H1 (cell line): ENCODE data around the gene INHA. TPM values are rescaled to one million over a fixed set of nuclear protein-coding genes. Genes with fewer than 3 reads are reported as not detected.
A peak's percentile ranks its signal among the peaks of the same experiment; 100 is the strongest.

ENCODE experiments used
- CTCF ChIA-PET: fragments of 300-600 bp; sonication (Branson Sonifier 250); formaldehyde crosslinking; loops from one replicate; lab custom pipeline; 2021; ENCODE audit not compliant: partially characterized antibody; lab: Charles Lee
- POLR2A ChIA-PET: fragments of 300-600 bp; sonication (Branson Sonifier 250); formaldehyde crosslinking; loops from one replicate; lab custom pipeline; 2021; ENCODE audit warnings: inconsistent platforms; ENCODE audit not compliant: partially characterized antibody; lab: Charles Lee
- DNase-seq, 2 experiments: peaks; one replicate each; pipeline versions ENCODE4 v3.0.0 to v3.0.0-alpha.2; 2010 to 2022; ENCODE audit warnings: low spot score in 2 of 2, low read depth in 1 of 2, mixed read lengths in 1 of 2
- FAIRE-seq: peaks from 2 replicates; lab custom pipeline; 2011; peaks lifted over from hg19 to GRCh38; lab: Jason Lieb, UNC
- H2AFZ ChIP-seq: 2 replicates; pipeline ENCODE4 v1.8.1; 2012; ENCODE audit warnings: low read length, inconsistent platforms
- H2AK5ac ChIP-seq: 2 replicates; pipeline ENCODE4 v1.6.1; 2013; ENCODE audit warnings: low read depth, low read length
- H2BK120ac ChIP-seq: replicated peaks from 2 replicates; pipeline ENCODE3; 2013; ENCODE audit warnings: low read depth, low read length, inconsistent platforms
- H2BK12ac ChIP-seq: 2 replicates; pipeline ENCODE4 v1.6.1; 2013; ENCODE audit warnings: low read depth, low read length
- H2BK15ac ChIP-seq: 2 replicates; pipeline ENCODE4 v1.6.1; 2013; ENCODE audit warnings: low read length
- H2BK20ac ChIP-seq: 2 replicates; pipeline ENCODE4 v1.6.1; 2013; ENCODE audit warnings: low read length
- H2BK5ac ChIP-seq: 2 replicates; pipeline ENCODE4 v1.6.1; 2013; ENCODE audit warnings: low read depth, low read length
- H3K14ac ChIP-seq: 2 replicates; pipeline ENCODE4 v1.6.1; 2013; ENCODE audit warnings: inconsistent platforms; ENCODE audit not compliant: insufficient read length
- H3K18ac ChIP-seq: 2 replicates; pipeline ENCODE4 v1.6.1; 2013; ENCODE audit warnings: low read length; ENCODE audit errors: extremely low read depth
- H3K23ac ChIP-seq: 2 replicates; pipeline ENCODE4 v1.6.1; 2013; ENCODE audit warnings: inconsistent platforms; ENCODE audit not compliant: insufficient read length
- H3K23me2 ChIP-seq: 2 replicates; pipeline ENCODE4 v1.6.1; 2013; ENCODE audit warnings: low read depth, low read length
- H3K27ac ChIP-seq: 2 replicates; pipeline ENCODE4 v1.6.1; 2011; ENCODE audit warnings: low read depth, low read length, inconsistent platforms
- H3K27me3 ChIP-seq, 4 experiments: replicated peaks in 1 of 4; 1 replicate in 1 of 4; 2 replicates in 3 of 4; pipeline versions ENCODE4 v1.6.1 to v1.8.1; 2011 to 2013; ENCODE audit warnings: low read length in 3 of 4, mild to moderate bottlenecking in 3 of 4, inconsistent platforms in 2 of 4, mixed read lengths in 2 of 4, moderate library complexity in 1 of 4; ENCODE audit not compliant: control insufficient read depth in 3 of 4, insufficient read depth in 3 of 4; ENCODE audit errors: extremely low read depth in 1 of 4
- H3K36me3 ChIP-seq, 4 experiments: 2 replicates each; pipeline versions ENCODE4 v1.6.1 to v1.8.1; 2011 to 2013; ENCODE audit warnings: mild to moderate bottlenecking in 4 of 4, low read length in 3 of 4, moderate library complexity in 2 of 4, control low read depth in 1 of 4, inconsistent platforms in 1 of 4; ENCODE audit not compliant: insufficient read depth in 4 of 4, control insufficient read depth in 2 of 4
- H3K4ac ChIP-seq: replicated peaks from 2 replicates; pipeline ENCODE3; 2013; ENCODE audit warnings: low read length, low read depth, mixed read lengths, inconsistent platforms; ENCODE audit not compliant: insufficient read length
- H3K4me1 ChIP-seq, 4 experiments: replicated peaks in 1 of 4; 1 replicate in 1 of 4; 2 replicates in 3 of 4; pipeline versions ENCODE4 v1.6.1 to v1.8.1; 2011 to 2013; ENCODE audit warnings: low read length in 3 of 4, inconsistent platforms in 2 of 4, mixed read lengths in 1 of 4; ENCODE audit not compliant: insufficient read depth in 4 of 4, control insufficient read depth in 3 of 4
- H3K4me2 ChIP-seq, 2 experiments: 2 replicates each; pipeline versions ENCODE4 v1.6.1 to v1.8.1; 2011 to 2013; ENCODE audit warnings: low read depth in 2 of 2, low read length in 2 of 2, control low read depth in 1 of 2, inconsistent platforms in 1 of 2, mild to moderate bottlenecking in 1 of 2; ENCODE audit not compliant: insufficient read depth in 1 of 2
- H3K4me3 ChIP-seq, 4 experiments: fragments of 200-600, 300-600 bp in 1 of 4; sonication (generic), shearing (Covaris generic), sonication (Bioruptor Twin) in 1 of 4; 2 replicates each; pipeline versions ENCODE4 v1.5.1 to v1.8.1; 2011 to 2016; ENCODE audit warnings: low read length in 4 of 4, low read depth in 3 of 4, control low read depth in 2 of 4, inconsistent platforms in 2 of 4, mild to moderate bottlenecking in 2 of 4, mixed read lengths in 1 of 4, moderate library complexity in 1 of 4; ENCODE audit not compliant: insufficient read depth in 2 of 4; ENCODE audit errors: extremely low read depth in 1 of 4
- H3K56ac ChIP-seq: replicated peaks from 2 replicates; pipeline ENCODE3; 2013; ENCODE audit warnings: low read depth, mild to moderate bottlenecking, mixed read lengths, low read length, inconsistent platforms; ENCODE audit not compliant: insufficient read length
- H3K79me1 ChIP-seq: 2 replicates; pipeline ENCODE4 v1.6.1; 2013; ENCODE audit warnings: low read depth, low read length, control low read depth
- H3K79me2 ChIP-seq, 2 experiments: 2 replicates each; pipeline versions ENCODE4 v1.6.1 to v1.8.1; 2012 to 2013; ENCODE audit warnings: low read length in 2 of 2, mild to moderate bottlenecking in 2 of 2, inconsistent platforms in 1 of 2; ENCODE audit not compliant: insufficient read depth in 2 of 2, control insufficient read depth in 1 of 2
- H3K9ac ChIP-seq, 4 experiments: replicated peaks in 1 of 4; 1 replicate in 1 of 4; 2 replicates in 3 of 4; pipeline versions ENCODE4 v1.6.1 to v1.8.1; 2011 to 2013; ENCODE audit warnings: low read depth in 3 of 4, low read length in 3 of 4, control low read depth in 2 of 4, mild to moderate bottlenecking in 2 of 4, moderate library complexity in 2 of 4, inconsistent platforms in 1 of 4; ENCODE audit errors: extremely low read depth in 1 of 4
- H3K9me3 ChIP-seq, 2 experiments: 2 replicates each; pipeline versions ENCODE4 v1.6.1 to v1.8.1; 2012 to 2013; ENCODE audit warnings: mild to moderate bottlenecking in 2 of 2, moderate library complexity in 2 of 2, control low read depth in 1 of 2, inconsistent platforms in 1 of 2, low read depth in 1 of 2, low read length in 1 of 2, mixed read lengths in 1 of 2; ENCODE audit not compliant: insufficient read depth in 2 of 2
- H4K20me1 ChIP-seq, 2 experiments: replicated peaks in 1 of 2; 2 replicates each; pipeline versions ENCODE3 to v1.8.1; 2011 to 2013; ENCODE audit warnings: inconsistent platforms in 2 of 2, low read length in 2 of 2, mild to moderate bottlenecking in 1 of 2; ENCODE audit not compliant: insufficient read depth in 2 of 2, control insufficient read depth in 1 of 2
- H4K5ac ChIP-seq: 2 replicates; pipeline ENCODE4 v1.6.1; 2013; ENCODE audit warnings: low read length, low read depth, mixed read lengths, inconsistent platforms; ENCODE audit not compliant: insufficient read length
- H4K8ac ChIP-seq: 2 replicates; pipeline ENCODE4 v1.8.0; 2013; ENCODE audit warnings: mild to moderate bottlenecking, moderate library complexity, low read length, inconsistent platforms; ENCODE audit not compliant: insufficient read depth; ENCODE audit errors: extremely low read depth
- H4K91ac ChIP-seq: replicated peaks from 2 replicates; pipeline ENCODE3; 2013; ENCODE audit warnings: low read length, mixed read lengths, inconsistent platforms; ENCODE audit not compliant: insufficient read length
- BCL11A ChIP-seq, 2 experiments: IDR thresholded peaks; one replicate each; pipeline ENCODE4 v1.6.1; 2011; ENCODE audit warnings: low read depth in 2 of 2, low read length in 2 of 2, mild to moderate bottlenecking in 2 of 2
- CBX5 ChIP-seq: fragments of 300-800, 300-1000 bp; sonication (generic); IDR thresholded peaks from 2 replicates; pipeline ENCODE4 v1.7.1; 2016; ENCODE audit warnings: antibody characterized with exemption, low read length, low read depth
- CHD2 ChIP-seq: IDR thresholded peaks from 2 replicates; pipeline ENCODE4 v1.6.1; 2012; ENCODE audit warnings: low read length, improper control_type of control experiment
- CREB1 ChIP-seq: IDR thresholded peaks from 2 replicates; pipeline ENCODE4 v1.6.1; 2012; ENCODE audit warnings: inconsistent platforms
- HDAC2 ChIP-seq, 2 experiments: fragments of 300-600 bp in 1 of 2; sonication (generic) in 1 of 2; IDR thresholded peaks; 2 replicates each; pipeline ENCODE4 v1.6.1; 2011 to 2012; ENCODE audit warnings: low read depth in 2 of 2, low read length in 2 of 2, mild to moderate bottlenecking in 2 of 2, moderate library complexity in 2 of 2, borderline replicate concordance in 1 of 2, inconsistent platforms in 1 of 2
- KDM4A ChIP-seq: IDR thresholded peaks from one replicate; pipeline ENCODE4 v1.7.1; 2012; ENCODE audit warnings: low read depth, mild to moderate bottlenecking, moderate library complexity, low read length, inconsistent platforms; ENCODE audit not compliant: severe bottlenecking
- KDM5A ChIP-seq: fragments of 200-600 bp; IDR thresholded peaks from 2 replicates; pipeline ENCODE4 v1.7.1; 2012; ENCODE audit warnings: mild to moderate bottlenecking, low read length, inconsistent platforms, mixed read lengths
- POLR2A ChIP-seq, 2 experiments: IDR thresholded peaks; 1 replicate in 1 of 2; 2 replicates in 1 of 2; pipeline ENCODE4 v1.6.1; 2011; ENCODE audit warnings: low read depth in 2 of 2, low read length in 2 of 2, mild to moderate bottlenecking in 2 of 2; ENCODE audit errors: control extremely low read depth in 1 of 2
- RBBP5 ChIP-seq: IDR thresholded peaks from 2 replicates; pipeline ENCODE4 v1.7.1; 2012; ENCODE audit warnings: low read depth, mild to moderate bottlenecking, inconsistent platforms, low read length, moderate library complexity, borderline replicate concordance
- SAP30 ChIP-seq: fragments of 300-600 bp; sonication (generic); IDR thresholded peaks from 2 replicates; pipeline ENCODE4 v1.7.1; 2012; ENCODE audit warnings: low read length, moderate library complexity, mild to moderate bottlenecking, inconsistent platforms; ENCODE audit not compliant: insufficient read depth, insufficient replicate concordance
- TAF1 ChIP-seq: IDR thresholded peaks from 2 replicates; pipeline ENCODE4 v1.6.1; 2011; ENCODE audit warnings: mild to moderate bottlenecking, low read depth, low read length
- TCF12 ChIP-seq: IDR thresholded peaks from 2 replicates; pipeline ENCODE4 v1.6.1; 2011; ENCODE audit warnings: low read depth, mild to moderate bottlenecking, low read length
- TEAD4 ChIP-seq: IDR thresholded peaks from 2 replicates; pipeline ENCODE4 v1.6.1; 2012; ENCODE audit warnings: low read depth, low read length, inconsistent platforms, mixed read lengths
- WGBS, 2 experiments: shearing (Covaris generic) in 1 of 2; methylation state at CpG; one replicate each; pipeline versions ENCODE4 v1.1.6 to v1.1.7; 2013 to 2015; ENCODE audit warnings: low lambda C conversion rate in 2 of 2, mixed read lengths in 2 of 2, inconsistent platforms in 1 of 2, low coverage in 1 of 2, missing lambda C conversion rate in 1 of 2; ENCODE audit not compliant: insufficient replicate concordance in 2 of 2, insufficient coverage in 1 of 2, insufficient read length in 1 of 2; ENCODE audit errors: extremely low coverage in 1 of 2, missing lambda C conversion rate in 1 of 2; 5-methylcytosine and 5-hydroxymethylcytosine counted together
- polyA plus RNA-seq, 7 experiments: library from polyadenylated mRNA; depleted of rRNA in 3 of 7; stranded (reverse) in 5 of 7; unstranded in 2 of 7; fragments of >200 nt in 5 of 7; fragments of 200-250 nt in 2 of 7; gene quantifications; 1 replicate in 5 of 7; 2 replicates in 1 of 7; 4 replicates in 1 of 7; pipeline versions ENCODE4 v1.2.1 to v1.2.3, GENCODE V29; 2011 to 2013; ENCODE audit warnings: missing spikeins in 2 of 7, mixed read lengths in 2 of 7
- total RNA-seq: library from RNA; stranded (reverse); fragmentation: NEBNext Ultra II Directional; extraction: Animal tissue kit (Norgen Biotek cat#: 25700); gene quantifications from 2 replicates; pipeline ENCODE4 v1.2.1, GENCODE V29; 2021
- TF ChIP-seq, protein P1 (sequence below): IDR thresholded peaks from 2 replicates; pipeline ENCODE4 v1.6.1; 2012; ENCODE audit warnings: inconsistent platforms

Gene INHA
- total and polyA plus RNA-seq, 2 of the 8 experiments (the other 6 are each of a cell fraction or from before 2014, with no cell fraction given), result 0.65 to 2.7 TPM

GRCh38 chr2:219555956-219556355 is 16.2 kb upstream of the INHA start:
- POLR2A ChIA-PET, result interaction anchor here (0.8 to 17.5 kb wide), 4 partner anchors 12 to 41 kb away, joined by 4 to 293 read pairs (median 18); partner anchors contain the start of genes CHPF, INHA, OBSL1 and TMEM198
- no peak for TF ChIP-seq CHD2
- TF ChIP-seq KDM4A, result no peak
- TF ChIP-seq HDAC2 (IDR thresholded peaks at IDR 0.05; ENCODE audit: borderline replicate concordance in 1 of 2, low read depth in 2 of 2, low read length in 2 of 2), result no peak
- TF ChIP-seq POLR2A (IDR thresholded peaks at IDR 0.05; ENCODE audit: control extremely low read depth in 1 of 2, low read depth in 2 of 2, low read length in 2 of 2), result no peak
- no peak for TF ChIP-seq SAP30
- TF ChIP-seq RBBP5, result no peak
- TF ChIP-seq CBX5, result no peak
- TF ChIP-seq KDM5A, result no peak
- TF ChIP-seq, protein P1, sequence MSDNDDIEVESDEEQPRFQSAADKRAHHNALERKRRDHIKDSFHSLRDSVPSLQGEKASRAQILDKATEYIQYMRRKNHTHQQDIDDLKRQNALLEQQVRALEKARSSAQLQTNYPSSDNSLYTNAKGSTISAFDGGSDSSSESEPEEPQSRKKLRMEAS, result no peak
- no peak for TF ChIP-seq TAF1
- no peak for TF ChIP-seq BCL11A (IDR thresholded peaks at IDR 0.05; ENCODE audit: low read depth in 2 of 2, low read length in 2 of 2)
- no peak for TF ChIP-seq CREB1
- TF ChIP-seq TCF12, result no peak
- no peak for TF ChIP-seq TEAD4

More at GRCh38 chr2:219555956-219556355, 16.2 kb upstream of the INHA start:
- H3K56ac ChIP-seq, result no peak overlapping the region
- DNase-seq (no peak), FAIRE-seq (no peak)
- no peak overlapping the region for H3K4me3 ChIP-seq
- CTCF ChIA-PET, result interaction anchor here (0.9 to 19.7 kb wide), 7 partner anchors 11 to 152 kb away, joined by 3 to 293 read pairs (median 7); partner anchors contain the start of genes CHPF, STK11IP and TMEM198
- H2AK5ac ChIP-seq, result no peak overlapping the region
- H2BK5ac ChIP-seq, result no peak overlapping the region
- no peak overlapping the region for H4K91ac ChIP-seq
- no peak overlapping the region for H3K9ac ChIP-seq
- H3K79me1 ChIP-seq, result no peaks in the 10 kb centered on the region
- H3K23ac ChIP-seq, result no peak overlapping the region
- H3K4ac ChIP-seq, result no peak overlapping the region
- H4K5ac ChIP-seq, result no peak overlapping the region
- no peak overlapping the region for H3K18ac ChIP-seq
- peaks cover 17% of the 10 kb centered on the region; the same call in 1 of the 2 replicates for H3K23me2 ChIP-seq
- no peak overlapping the region for H3K27ac ChIP-seq
- H2AFZ ChIP-seq, result no peak overlapping the region
- 96% methylated on average over 19 of the region's 20 CpGs; no CpG with 5 or more reads in 1 of the 2 experiments for WGBS, 2 experiments
- H3K79me2 ChIP-seq, result no peaks in the 10 kb centered on the region
- H4K20me1 ChIP-seq, result peaks cover 0 to 5% of the 10 kb centered on the region in 2 experiments
- H4K8ac ChIP-seq, result peak overlapping the region; percentile 82; the same call in 1 of the 2 replicates
- no peak overlapping the region for H2BK15ac ChIP-seq
- H3K36me3 ChIP-seq, result peaks cover 0 to 13% (median 0%) of the 10 kb centered on the region in 4 experiments; a peak in 3 of 8 replicates
- H2BK12ac ChIP-seq, result no peak overlapping the region
- peaks cover 0 to 14% (median 11%) of the 10 kb centered on the region in 4 experiments; a peak in 5 of 7 replicates for H3K27me3 ChIP-seq
- H3K14ac ChIP-seq, result no peak overlapping the region
- peaks cover 0 to 25% (median 14%) of the 10 kb centered on the region in 4 experiments; a peak in 6 of 7 replicates for H3K4me1 ChIP-seq
- H3K4me2 ChIP-seq, result no peak overlapping the region
- no peaks in the 10 kb centered on the region for H3K9me3 ChIP-seq
- no peak overlapping the region for H2BK120ac ChIP-seq
- H2BK20ac ChIP-seq, result no peak overlapping the region
